ENCODE results near the gene DACH1. TPM values are rescaled to one million over a fixed set of nuclear protein-coding genes. Genes with fewer than 3 reads are reported as not detected.

Gene DACH1
- total RNA-seq, 1 donor from 2014 or later: 1.6 TPM

DNA sequence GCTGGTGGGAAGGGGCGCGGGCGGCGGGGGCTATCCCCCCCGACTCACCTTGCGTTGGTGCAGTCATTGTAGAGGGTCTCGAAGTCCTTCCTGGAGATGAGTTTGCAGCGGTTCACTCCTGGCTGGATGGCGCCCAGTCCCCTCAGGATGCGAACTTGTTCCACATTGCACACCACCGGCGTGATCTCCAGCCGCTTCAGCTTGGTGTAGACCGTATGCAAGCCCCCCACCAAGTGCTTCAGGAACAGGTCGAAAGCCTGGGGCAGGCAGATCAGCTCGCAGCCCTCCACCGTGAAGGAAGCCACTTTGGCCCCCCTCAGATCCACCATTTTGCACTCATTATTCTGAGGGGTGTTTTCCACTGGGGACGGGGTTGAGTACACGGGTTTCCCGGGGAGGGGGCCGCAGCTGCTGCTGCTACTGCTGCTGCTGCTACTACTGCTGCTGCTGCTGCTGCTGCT lies 1.1 kb downstream of the DACH1 start:
- Histone ChIP-seq H2AFZ (ENCODE audit: low read depth, low read length) (peak overlapping the region; percentile 85), H3K4me2 (ENCODE audit: low read length) (peak overlapping the region; percentile 94), H4K20me1 (ENCODE audit: insufficient read depth, low read length) (no peaks in the 10 kb centered on the region), H3K9ac (ENCODE audit: low read length) (peak overlapping the region; percentile 42), H3K36me3 (ENCODE audit: insufficient read depth, low read length) (no peaks in the 10 kb centered on the region), H3K27ac (ENCODE audit: low read depth, low read length) (no peak overlapping the region), H3K4me1 (ENCODE audit: insufficient read depth, low read length) (peaks cover 13% of the 10 kb centered on the region), H3K4me3 (ENCODE audit: insufficient read depth, low read depth, low read length) (peak overlapping the region; percentile 65), H3K27me3 (ENCODE audit: insufficient read depth, low read length) (peaks cover 37% of the 10 kb centered on the region), H3K9me3 (ENCODE audit: insufficient read depth, low read depth, low read length) (no peaks in the 10 kb centered on the region), H3K79me2 (ENCODE audit: insufficient read depth, low read length) (no peaks in the 10 kb centered on the region)
- FAIRE-seq (no peak), DNase-seq (ENCODE audit: low read depth) (no peak)
- Mint-ChIP-seq H3K27me3 (ENCODE audit: low read depth, unreplicated experiment) (peaks cover 39% of the 10 kb centered on the region), H3K4me3 (ENCODE audit: unreplicated experiment) (peak overlapping the region; percentile 85), H3K9me3 (ENCODE audit: unreplicated experiment) (no peaks in the 10 kb centered on the region), H3K27ac (ENCODE audit: unreplicated experiment) (no peak overlapping the region), H3K36me3 (ENCODE audit: low read depth, unreplicated experiment) (peaks cover 2% of the 10 kb centered on the region), H3K4me1 (ENCODE audit: low read depth, unreplicated experiment) (peaks cover 1% of the 10 kb centered on the region)
- TF ChIP-seq EZH2 (IDR thresholded peaks at IDR 0.05; ENCODE audit: insufficient read depth, low read length): no peak
- no peak for TF ChIP-seq CTCF (IDR thresholded peaks at IDR 0.05; ENCODE audit: insufficient read depth, low read depth, low read length)

DNA sequence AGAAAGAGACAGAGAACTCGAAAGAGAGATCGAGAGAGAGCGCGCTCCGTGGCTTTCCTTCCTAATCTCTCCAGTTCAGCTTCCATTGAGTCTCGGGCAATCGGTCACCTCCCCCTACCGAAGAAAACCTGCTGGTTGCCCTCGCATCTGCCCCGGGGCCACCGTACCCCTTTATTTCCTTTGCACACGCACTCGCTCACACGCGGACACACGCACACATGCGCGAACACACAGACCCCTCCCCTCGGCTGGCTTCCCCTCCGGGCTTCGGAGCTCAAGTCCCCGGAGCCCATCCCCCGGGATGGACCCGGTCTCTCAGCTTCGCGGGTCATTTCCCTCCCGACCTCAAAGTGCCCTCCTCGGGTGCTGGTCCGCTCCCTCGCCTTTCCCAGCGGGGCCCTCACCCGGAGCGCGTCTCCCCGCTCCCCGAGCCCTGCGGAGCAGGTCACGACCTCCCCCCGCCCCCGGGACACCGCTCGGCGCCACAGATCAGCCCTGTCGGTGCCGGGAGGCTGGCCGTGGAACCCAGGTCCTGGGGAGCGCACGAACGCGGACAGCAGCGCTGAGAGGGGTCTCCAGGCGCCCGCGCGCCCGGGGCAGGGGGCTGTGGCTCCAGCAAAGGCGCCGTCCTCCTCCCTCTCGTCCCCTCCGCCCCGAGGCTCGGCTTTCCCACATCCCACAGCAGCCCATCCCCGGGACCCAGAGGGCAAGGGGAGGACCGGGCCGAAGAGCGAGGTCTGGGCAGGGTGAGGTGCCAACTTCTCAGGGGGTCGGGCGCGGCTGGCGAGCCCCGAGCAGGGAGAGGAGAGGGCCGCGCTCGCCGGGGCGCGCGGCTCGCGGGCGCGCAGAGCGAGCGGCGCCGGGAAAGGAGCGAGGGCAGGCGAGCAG lies 1.8 kb downstream of the DACH1 start:
- H3K27ac Mint-ChIP-seq (ENCODE audit: unreplicated experiment): no peak overlapping the region
- H3K79me2 ChIP-seq (ENCODE audit: insufficient read depth, low read length): no peaks in the 10 kb centered on the region
- H3K9me3 Mint-ChIP-seq (ENCODE audit: unreplicated experiment): no peaks in the 10 kb centered on the region
- H3K27ac ChIP-seq (ENCODE audit: low read depth, low read length): no peak overlapping the region
- H3K4me1 Mint-ChIP-seq (ENCODE audit: low read depth, unreplicated experiment): peaks cover 1% of the 10 kb centered on the region
- peak overlapping the region; percentile 99 for H3K4me3 Mint-ChIP-seq (ENCODE audit: unreplicated experiment)
- H3K36me3 Mint-ChIP-seq (ENCODE audit: low read depth, unreplicated experiment): peaks cover 2% of the 10 kb centered on the region
- peaks cover 13% of the 10 kb centered on the region for H3K4me1 ChIP-seq (ENCODE audit: insufficient read depth, low read length)
- no peak for TF ChIP-seq CTCF (IDR thresholded peaks at IDR 0.05; ENCODE audit: insufficient read depth, low read depth, low read length)
- no peak for TF ChIP-seq EZH2 (IDR thresholded peaks at IDR 0.05; ENCODE audit: insufficient read depth, low read length)
- H3K4me3 ChIP-seq (ENCODE audit: insufficient read depth, low read depth, low read length): peak overlapping the region; percentile 65
- peak overlapping the region; percentile 42 for H3K9ac ChIP-seq (ENCODE audit: low read length)
- no peaks in the 10 kb centered on the region for H3K9me3 ChIP-seq (ENCODE audit: insufficient read depth, low read depth, low read length)
- no peaks in the 10 kb centered on the region for H3K36me3 ChIP-seq (ENCODE audit: insufficient read depth, low read length)
- H3K4me2 ChIP-seq (ENCODE audit: low read length): peak overlapping the region; percentile 94
- H2AFZ ChIP-seq (ENCODE audit: low read depth, low read length): peak overlapping the region; percentile 85
- peaks cover 35% of the 10 kb centered on the region for H3K27me3 Mint-ChIP-seq (ENCODE audit: low read depth, unreplicated experiment)
- DNase-seq (ENCODE audit: low read depth) (peak; percentile 20), FAIRE-seq (no peak)
- peaks cover 35% of the 10 kb centered on the region for H3K27me3 ChIP-seq (ENCODE audit: insufficient read depth, low read length)
- H4K20me1 ChIP-seq (ENCODE audit: insufficient read depth, low read length): no peaks in the 10 kb centered on the region
